PC-3 (cell line): ENCODE results near the gene TPGS1.

ENCODE experiments used
- CTCF ChIP-seq: fragments of 300-600 bp; sonication (generic); conservative IDR thresholded peaks from 2 replicates; pipeline ENCODE4 v1.5.1; 2017; ENCODE audit warnings: antibody characterized with exemption, low read depth, mild to moderate bottlenecking, low read length
- EZH2 ChIP-seq: fragments of 300-600 bp; sonication (generic); IDR thresholded peaks from one replicate; pipeline ENCODE4 v1.6.1; 2017; ENCODE audit warnings: antibody characterized with exemption, mild to moderate bottlenecking, low read length; ENCODE audit not compliant: unreplicated experiment

DNA sequence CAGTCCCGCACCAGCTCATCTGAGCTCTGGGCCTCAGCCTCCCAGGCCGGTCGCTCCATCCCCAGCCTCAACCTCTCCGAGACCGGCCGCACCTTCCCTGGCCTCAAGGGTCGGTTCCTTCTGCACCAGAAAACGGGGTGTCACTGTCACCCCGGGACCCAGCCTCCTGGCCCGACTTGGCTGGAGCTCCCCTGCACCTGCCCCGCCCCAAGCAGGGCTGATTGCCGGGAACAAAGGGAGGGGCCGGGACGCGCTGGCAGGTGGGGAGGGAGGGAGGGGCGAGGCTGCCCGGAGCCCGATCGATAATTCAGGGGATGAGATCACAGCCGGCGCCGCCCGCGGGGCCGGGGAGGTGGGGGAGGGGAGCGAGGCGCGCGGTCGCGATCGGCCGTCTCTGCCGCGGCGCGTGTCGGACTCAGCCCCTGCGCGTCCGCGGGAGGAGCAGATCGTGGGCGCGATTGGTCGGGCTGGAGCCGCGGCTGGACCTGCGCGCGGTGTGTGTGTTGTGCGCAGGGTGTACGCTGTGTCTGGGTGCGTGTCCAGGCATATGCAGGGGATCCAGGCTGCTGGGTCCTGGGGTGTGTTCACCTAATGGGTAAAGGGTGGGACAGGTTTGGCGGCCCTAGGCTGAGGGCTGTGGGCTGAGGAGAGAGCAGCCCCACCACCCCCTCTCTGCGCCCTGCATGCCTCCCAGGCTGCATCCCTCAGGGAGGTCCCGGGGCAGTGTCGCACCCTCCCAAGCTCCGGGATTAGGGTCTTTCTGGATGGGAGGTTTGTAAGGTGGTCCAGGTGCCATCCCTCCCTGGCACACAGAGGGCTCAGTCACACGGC, 45.4 kb upstream of the TPGS1 start:
- TF ChIP-seq CTCF: no peak
- no peak for TF ChIP-seq EZH2
